Cardiac fibroblast (primary cell): ENCODE data around the gene PRKAG3.

Experiments used
- DNase-seq, 2 donors: peaks; one replicate each; pipeline versions ENCODE4 v3.0.0 to v3.0.0-alpha.2; 2010; ENCODE audit warnings: low read depth in 2 of 2
- H3K4me3 ChIP-seq, 2 donors: replicated peaks in 1 of 2; 1 replicate in 1 of 2; 2 replicates in 1 of 2; pipeline ENCODE4 v1.5.1; 2011; ENCODE audit warnings: low read depth in 2 of 2, low read length in 2 of 2, mild to moderate bottlenecking in 2 of 2, moderate library complexity in 1 of 2
- CTCF ChIP-seq: IDR thresholded peaks from one replicate; pipeline ENCODE4 v1.5.1; 2011; ENCODE audit warnings: low read depth, mild to moderate bottlenecking, low read length, inconsistent platforms

Gene PRKAG3

GRCh38 chr2:218815649-218816048, 16.0 kb downstream of the PRKAG3 start:
- TF ChIP-seq CTCF, result no peak
- no peak overlapping the region for H3K4me3 ChIP-seq
- no peak for DNase-seq

- H3K4me3 ChIP-seq, result no peak overlapping the region
- no peak for DNase-seq
- no peak for TF ChIP-seq CTCF
Observed at GRCh38 chr2:218815244-218815637, 16.4 kb downstream of the PRKAG3 start.

GRCh38 chr2:218814540-218815243, 16.9 kb downstream of the PRKAG3 start:
- no peak for TF ChIP-seq CTCF
- no peak for DNase-seq
- no peak overlapping the region for H3K4me3 ChIP-seq

- TF ChIP-seq CTCF, result no peak
- no peak for DNase-seq
Observed at GRCh38 chr2:218813771-218814460, 17.7 kb downstream of the PRKAG3 start.

GRCh38 chr2:218812861-218813260, 18.7 kb downstream of the PRKAG3 start:
- no peak for DNase-seq
- TF ChIP-seq CTCF, result no peak
- no peak overlapping the region for H3K4me3 ChIP-seq

More at GRCh38 chr2:218813771-218814460, 17.7 kb downstream of the PRKAG3 start:
- no peak overlapping the region for H3K4me3 ChIP-seq

GRCh38 chr2:218812096-218812815, 19.3 kb downstream of the PRKAG3 start:
- no peak overlapping the region for H3K4me3 ChIP-seq
- DNase-seq, result no peak
- no peak for TF ChIP-seq CTCF
